ENCODE measurements around the gene FARSB.

DNA sequence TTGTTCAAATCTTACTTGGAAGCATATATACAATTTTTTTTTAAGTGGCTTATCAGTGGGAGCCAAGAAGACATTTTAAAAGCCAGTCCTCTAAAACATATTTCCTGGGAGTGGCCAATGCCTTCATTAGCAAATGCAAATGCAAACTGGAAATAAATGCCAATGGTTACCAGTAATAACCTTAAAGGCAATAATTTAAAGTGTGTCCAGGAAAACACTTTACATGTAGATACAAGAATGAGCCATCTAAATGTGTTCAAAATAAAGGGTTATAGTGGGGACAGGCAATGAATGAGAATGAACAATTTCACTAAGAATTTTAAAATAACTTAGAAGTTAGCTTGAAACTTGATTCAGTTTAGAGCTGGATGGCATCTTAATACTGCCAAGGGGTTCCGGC, 64.2 kb downstream of the FARSB start:
- TF ChIP-seq, protein P1, sequence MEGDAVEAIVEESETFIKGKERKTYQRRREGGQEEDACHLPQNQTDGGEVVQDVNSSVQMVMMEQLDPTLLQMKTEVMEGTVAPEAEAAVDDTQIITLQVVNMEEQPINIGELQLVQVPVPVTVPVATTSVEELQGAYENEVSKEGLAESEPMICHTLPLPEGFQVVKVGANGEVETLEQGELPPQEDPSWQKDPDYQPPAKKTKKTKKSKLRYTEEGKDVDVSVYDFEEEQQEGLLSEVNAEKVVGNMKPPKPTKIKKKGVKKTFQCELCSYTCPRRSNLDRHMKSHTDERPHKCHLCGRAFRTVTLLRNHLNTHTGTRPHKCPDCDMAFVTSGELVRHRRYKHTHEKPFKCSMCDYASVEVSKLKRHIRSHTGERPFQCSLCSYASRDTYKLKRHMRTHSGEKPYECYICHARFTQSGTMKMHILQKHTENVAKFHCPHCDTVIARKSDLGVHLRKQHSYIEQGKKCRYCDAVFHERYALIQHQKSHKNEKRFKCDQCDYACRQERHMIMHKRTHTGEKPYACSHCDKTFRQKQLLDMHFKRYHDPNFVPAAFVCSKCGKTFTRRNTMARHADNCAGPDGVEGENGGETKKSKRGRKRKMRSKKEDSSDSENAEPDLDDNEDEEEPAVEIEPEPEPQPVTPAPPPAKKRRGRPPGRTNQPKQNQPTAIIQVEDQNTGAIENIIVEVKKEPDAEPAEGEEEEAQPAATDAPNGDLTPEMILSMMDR (IDR thresholded peaks at IDR 0.05; ENCODE audit: insufficient read depth, low read depth, low read length): no peak
- TF ChIP-seq EZH2 (IDR thresholded peaks at IDR 0.05; ENCODE audit: insufficient read depth, low read length): no peak
